K562 (cell line): Measurements from ENCODE around the gene CRACR2B. TPM values are rescaled to one million over a fixed set of nuclear protein-coding genes. Genes with fewer than 3 reads are reported as not detected.
A peak's percentile ranks its signal among the peaks of the same experiment; 100 is the strongest.

ENCODE experiments used
- BMI1 ChIP-seq: fragments of 150-350 bp; IDR thresholded peaks from 2 replicates; pipeline ENCODE4 v1.6.1; 2014; ENCODE audit warnings: low read length
- CBX3 ChIP-seq, 2 experiments: IDR thresholded peaks; 1 replicate in 1 of 2; 2 replicates in 1 of 2; pipeline ENCODE4 v1.6.1; 2012; ENCODE audit warnings: inconsistent platforms in 2 of 2, low read length in 2 of 2, borderline replicate concordance in 1 of 2, control low read depth in 1 of 2
- CC2D1A ChIP-seq: fragments of 450-650 bp; IDR thresholded peaks from 2 replicates; pipeline ENCODE4 v1.6.1; 2017; ENCODE audit warnings: mild to moderate bottlenecking
- FOXJ2 ChIP-seq: fragments of 200-800 bp; sonication (Bioruptor generic); IDR thresholded peaks from 2 replicates; pipeline ENCODE4 v1.6.1; 2016; ENCODE audit warnings: missing genetic modification characterization, missing compliant biosample characterization
- GTF2F1 ChIP-seq: IDR thresholded peaks from 2 replicates; pipeline ENCODE4 v1.6.1; 2011; ENCODE audit warnings: low read depth, low read length, improper control_type of control experiment
- HDAC1 ChIP-seq, 2 experiments: fragments of 450-650 bp; IDR thresholded peaks; 2 replicates each; pipeline ENCODE4 v1.6.1; 2016 to 2017; ENCODE audit warnings: inconsistent platforms in 1 of 2, mild to moderate bottlenecking in 1 of 2, moderate library complexity in 1 of 2
- KDM2B ChIP-seq: fragments of 250-450 bp; sonication (Bioruptor Pico); IDR thresholded peaks from 2 replicates; pipeline ENCODE4 v1.8.0; 2021; ENCODE audit warnings: mild to moderate bottlenecking, moderate library complexity
- NCOR1 ChIP-seq: fragments of 450-650 bp; IDR thresholded peaks from 2 replicates; pipeline ENCODE4 v1.6.1; 2016; ENCODE audit warnings: mild to moderate bottlenecking, moderate library complexity
- SRSF7 ChIP-seq: fragments of 200-400 bp; formaldehyde crosslinking; optimal IDR thresholded peaks from 2 replicates; pipeline ENCODE3; 2017; ENCODE audit warnings: mild to moderate bottlenecking, low read depth, low read length
- TAF1 ChIP-seq: IDR thresholded peaks from 2 replicates; pipeline ENCODE4 v1.6.1; 2011; ENCODE audit warnings: mild to moderate bottlenecking, low read length, moderate library complexity; ENCODE audit not compliant: insufficient read depth, control insufficient read depth, severe bottlenecking; ENCODE audit errors: extremely low read depth
- TOE1 ChIP-seq, 2 experiments: fragments of 450-650 bp in 1 of 2; sonication (generic) in 1 of 2; formaldehyde crosslinking in 1 of 2; IDR thresholded peaks; 2 replicates each; pipeline versions ENCODE4 v1.7.1 to v1.8.0; 2016 to 2022; ENCODE audit warnings: borderline replicate concordance in 2 of 2, mild to moderate bottlenecking in 2 of 2, antibody characterized with exemption in 1 of 2, inconsistent platforms in 1 of 2, low read depth in 1 of 2, missing genetic modification reagents in 1 of 2, moderate library complexity in 1 of 2
- ZC3H8 ChIP-seq: fragments of 450-650 bp; IDR thresholded peaks from 2 replicates; pipeline ENCODE4 v1.6.1; 2017
- ZKSCAN8 ChIP-seq: fragments of 200-800 bp; sonication (Bioruptor generic); IDR thresholded peaks from 2 replicates; pipeline ENCODE4 v1.6.1; 2016; ENCODE audit warnings: missing genetic modification characterization, missing compliant biosample characterization
- polyA plus RNA-seq, 8 experiments: library from polyadenylated mRNA; depleted of rRNA in 4 of 8; stranded (reverse) in 5 of 8; unstranded in 3 of 8; fragments of >200 nt; fragmentation: Nextera tagmentation in 2 of 8; fragmentation: Illumina TruSeq in 1 of 8; extraction: Ambion mirVana in 2 of 8; extraction: Trizol in 1 of 8; gene quantifications; 2 replicates each; pipeline versions ENCODE4 v1.2.1 to v1.2.3, GENCODE V29; 2011 to 2014; ENCODE audit warnings: inconsistent platforms in 1 of 8, missing spikeins in 1 of 8
- total RNA-seq, 7 experiments: library from RNA; depleted of rRNA in 6 of 7; stranded (reverse); fragments of >200 nt in 6 of 7; fragmentation: Illumina TruSeq in 2 of 7; extraction: Trizol in 2 of 7; gene quantifications; 2 replicates each; pipeline versions ENCODE4 v1.2.1 to v1.2.3, GENCODE V29; 2011 to 2021; ENCODE audit warnings: low replicate concordance in 1 of 7
- TF ChIP-seq, protein P1 (sequence below): fragments of 450-650 bp; IDR thresholded peaks from 2 replicates; pipeline ENCODE4 v1.7.1; 2018; ENCODE audit warnings: mild to moderate bottlenecking, low read depth; ENCODE audit not compliant: partially characterized antibody
- TF ChIP-seq, protein P2 (sequence below), 3 experiments: fragments of 200-800 bp in 1 of 3; fragments of 250-450 bp in 1 of 3; fragments of 450-650 bp in 1 of 3; sonication (Bioruptor Pico) in 1 of 3; sonication (Bioruptor generic) in 1 of 3; formaldehyde crosslinking in 1 of 3; IDR thresholded peaks; 2 replicates each; pipeline versions ENCODE4 v1.6.1 to v1.8.0; 2016 to 2022; ENCODE audit warnings: mild to moderate bottlenecking in 2 of 3, missing genetic modification characterization in 2 of 3, missing compliant biosample characterization in 1 of 3, moderate library complexity in 1 of 3
- TF ChIP-seq, protein P3 (sequence below): fragments of 250-450 bp; sonication (Bioruptor Pico); IDR thresholded peaks from 2 replicates; pipeline ENCODE4 v1.5.0; 2020; ENCODE audit warnings: mild to moderate bottlenecking, borderline replicate concordance
- TF ChIP-seq, protein P4 (sequence below): fragments of 450-650 bp; formaldehyde crosslinking; IDR thresholded peaks from 2 replicates; pipeline ENCODE4 v1.4.0; 2020; ENCODE audit warnings: mild to moderate bottlenecking, moderate library complexity

The CRACR2B gene
- total and polyA plus RNA-seq, 9 of the 15 experiments (the other 6 are each of a cell fraction or from before 2014, with no cell fraction given): 0.10 to 51.0 (median 6.0) TPM

DNA sequence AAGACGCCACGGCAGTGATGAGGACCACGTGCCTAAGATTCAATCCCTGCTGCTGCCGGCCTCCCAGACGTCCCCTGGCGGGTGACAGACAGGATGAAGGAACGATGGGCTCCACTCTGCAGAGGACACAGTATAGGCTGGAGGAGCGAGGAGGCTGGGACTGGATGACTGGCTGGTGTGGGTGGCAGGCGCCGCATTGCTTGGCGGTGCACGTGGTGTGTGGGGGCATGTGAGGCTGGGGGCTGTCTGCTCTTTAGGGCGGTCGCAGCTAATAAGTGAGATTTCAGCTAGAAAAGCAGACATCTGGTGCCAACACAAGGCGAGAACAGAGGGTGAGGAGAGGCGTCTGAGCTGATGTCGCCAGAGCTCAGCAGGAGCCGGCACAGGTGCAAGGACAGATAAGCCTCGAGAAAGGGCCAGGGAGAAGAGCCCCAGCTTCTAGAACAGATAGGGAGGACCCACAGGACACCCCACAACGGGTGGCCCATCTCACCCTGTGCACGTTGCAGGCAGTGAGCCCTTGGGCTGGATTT is 48.1 kb downstream of the CRACR2B start (continued):
- TF ChIP-seq, protein P1, sequence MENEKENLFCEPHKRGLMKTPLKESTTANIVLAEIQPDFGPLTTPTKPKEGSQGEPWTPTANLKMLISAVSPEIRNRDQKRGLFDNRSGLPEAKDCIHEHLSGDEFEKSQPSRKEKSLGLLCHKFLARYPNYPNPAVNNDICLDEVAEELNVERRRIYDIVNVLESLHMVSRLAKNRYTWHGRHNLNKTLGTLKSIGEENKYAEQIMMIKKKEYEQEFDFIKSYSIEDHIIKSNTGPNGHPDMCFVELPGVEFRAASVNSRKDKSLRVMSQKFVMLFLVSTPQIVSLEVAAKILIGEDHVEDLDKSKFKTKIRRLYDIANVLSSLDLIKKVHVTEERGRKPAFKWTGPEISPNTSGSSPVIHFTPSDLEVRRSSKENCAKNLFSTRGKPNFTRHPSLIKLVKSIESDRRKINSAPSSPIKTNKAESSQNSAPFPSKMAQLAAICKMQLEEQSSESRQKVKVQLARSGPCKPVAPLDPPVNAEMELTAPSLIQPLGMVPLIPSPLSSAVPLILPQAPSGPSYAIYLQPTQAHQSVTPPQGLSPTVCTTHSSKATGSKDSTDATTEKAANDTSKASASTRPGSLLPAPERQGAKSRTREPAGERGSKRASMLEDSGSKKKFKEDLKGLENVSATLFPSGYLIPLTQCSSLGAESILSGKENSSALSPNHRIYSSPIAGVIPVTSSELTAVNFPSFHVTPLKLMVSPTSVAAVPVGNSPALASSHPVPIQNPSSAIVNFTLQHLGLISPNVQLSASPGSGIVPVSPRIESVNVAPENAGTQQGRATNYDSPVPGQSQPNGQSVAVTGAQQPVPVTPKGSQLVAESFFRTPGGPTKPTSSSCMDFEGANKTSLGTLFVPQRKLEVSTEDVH: no peak
- TF ChIP-seq KDM2B (CRISPR knock-in tag) (no peak), SRSF7 (no peak), CBX3 (IDR thresholded peaks at IDR 0.05; ENCODE audit: borderline replicate concordance in 1 of 2, low read length in 2 of 2) (no peak), HDAC1 (IDR thresholded peaks at IDR 0.05) (peak in 1 of 2 experiments; percentile 65; a peak in 2 of 4 replicates), TAF1 (no peak), CC2D1A (peak; percentile 77; the same call in 1 of the 2 replicates), GTF2F1 (no peak), TOE1 (IDR thresholded peaks at IDR 0.05; ENCODE audit: borderline replicate concordance) (peak; percentile 72), TOE1 (CRISPR knock-in tag; IDR thresholded peaks at IDR 0.05; ENCODE audit: borderline replicate concordance, low read depth) (no peak), BMI1 (no peak), NCOR1 (peak; percentile 99), ZKSCAN8 (no peak), ZC3H8 (no peak), FOXJ2 (tag) (no peak)
- TF ChIP-seq, protein P2, sequence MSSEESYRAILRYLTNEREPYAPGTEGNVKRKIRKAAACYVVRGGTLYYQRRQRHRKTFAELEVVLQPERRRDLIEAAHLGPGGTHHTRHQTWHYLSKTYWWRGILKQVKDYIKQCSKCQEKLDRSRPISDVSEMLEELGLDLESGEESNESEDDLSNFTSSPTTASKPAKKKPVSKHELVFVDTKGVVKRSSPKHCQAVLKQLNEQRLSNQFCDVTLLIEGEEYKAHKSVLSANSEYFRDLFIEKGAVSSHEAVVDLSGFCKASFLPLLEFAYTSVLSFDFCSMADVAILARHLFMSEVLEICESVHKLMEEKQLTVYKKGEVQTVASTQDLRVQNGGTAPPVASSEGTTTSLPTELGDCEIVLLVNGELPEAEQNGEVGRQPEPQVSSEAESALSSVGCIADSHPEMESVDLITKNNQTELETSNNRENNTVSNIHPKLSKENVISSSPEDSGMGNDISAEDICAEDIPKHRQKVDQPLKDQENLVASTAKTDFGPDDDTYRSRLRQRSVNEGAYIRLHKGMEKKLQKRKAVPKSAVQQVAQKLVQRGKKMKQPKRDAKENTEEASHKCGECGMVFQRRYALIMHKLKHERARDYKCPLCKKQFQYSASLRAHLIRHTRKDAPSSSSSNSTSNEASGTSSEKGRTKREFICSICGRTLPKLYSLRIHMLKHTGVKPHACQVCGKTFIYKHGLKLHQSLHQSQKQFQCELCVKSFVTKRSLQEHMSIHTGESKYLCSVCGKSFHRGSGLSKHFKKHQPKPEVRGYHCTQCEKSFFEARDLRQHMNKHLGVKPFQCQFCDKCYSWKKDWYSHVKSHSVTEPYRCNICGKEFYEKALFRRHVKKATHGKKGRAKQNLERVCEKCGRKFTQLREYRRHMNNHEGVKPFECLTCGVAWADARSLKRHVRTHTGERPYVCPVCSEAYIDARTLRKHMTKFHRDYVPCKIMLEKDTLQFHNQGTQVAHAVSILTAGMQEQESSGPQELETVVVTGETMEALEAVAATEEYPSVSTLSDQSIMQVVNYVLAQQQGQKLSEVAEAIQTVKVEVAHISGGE (CRISPR knock-in tag; IDR thresholded peaks at IDR 0.05): peak in 1 of 3 experiments; percentile 57; a peak in 1 of 6 replicates
- TF ChIP-seq, protein P3, sequence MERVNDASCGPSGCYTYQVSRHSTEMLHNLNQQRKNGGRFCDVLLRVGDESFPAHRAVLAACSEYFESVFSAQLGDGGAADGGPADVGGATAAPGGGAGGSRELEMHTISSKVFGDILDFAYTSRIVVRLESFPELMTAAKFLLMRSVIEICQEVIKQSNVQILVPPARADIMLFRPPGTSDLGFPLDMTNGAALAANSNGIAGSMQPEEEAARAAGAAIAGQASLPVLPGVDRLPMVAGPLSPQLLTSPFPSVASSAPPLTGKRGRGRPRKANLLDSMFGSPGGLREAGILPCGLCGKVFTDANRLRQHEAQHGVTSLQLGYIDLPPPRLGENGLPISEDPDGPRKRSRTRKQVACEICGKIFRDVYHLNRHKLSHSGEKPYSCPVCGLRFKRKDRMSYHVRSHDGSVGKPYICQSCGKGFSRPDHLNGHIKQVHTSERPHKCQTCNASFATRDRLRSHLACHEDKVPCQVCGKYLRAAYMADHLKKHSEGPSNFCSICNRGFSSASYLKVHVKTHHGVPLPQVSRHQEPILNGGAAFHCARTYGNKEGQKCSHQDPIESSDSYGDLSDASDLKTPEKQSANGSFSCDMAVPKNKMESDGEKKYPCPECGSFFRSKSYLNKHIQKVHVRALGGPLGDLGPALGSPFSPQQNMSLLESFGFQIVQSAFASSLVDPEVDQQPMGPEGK (CRISPR knock-in tag): no peak
- TF ChIP-seq, protein P4, sequence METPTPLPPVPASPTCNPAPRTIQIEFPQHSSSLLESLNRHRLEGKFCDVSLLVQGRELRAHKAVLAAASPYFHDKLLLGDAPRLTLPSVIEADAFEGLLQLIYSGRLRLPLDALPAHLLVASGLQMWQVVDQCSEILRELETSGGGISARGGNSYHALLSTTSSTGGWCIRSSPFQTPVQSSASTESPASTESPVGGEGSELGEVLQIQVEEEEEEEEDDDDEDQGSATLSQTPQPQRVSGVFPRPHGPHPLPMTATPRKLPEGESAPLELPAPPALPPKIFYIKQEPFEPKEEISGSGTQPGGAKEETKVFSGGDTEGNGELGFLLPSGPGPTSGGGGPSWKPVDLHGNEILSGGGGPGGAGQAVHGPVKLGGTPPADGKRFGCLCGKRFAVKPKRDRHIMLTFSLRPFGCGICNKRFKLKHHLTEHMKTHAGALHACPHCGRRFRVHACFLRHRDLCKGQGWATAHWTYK: no peak
